ENCODE results near the gene NOTCH3. TPM values are rescaled to one million over a fixed set of nuclear protein-coding genes. Genes with fewer than 3 reads are reported as not detected.

Gene NOTCH3
- total RNA-seq, 1 experiment from 2014 or later, result 164 TPM

DNA sequence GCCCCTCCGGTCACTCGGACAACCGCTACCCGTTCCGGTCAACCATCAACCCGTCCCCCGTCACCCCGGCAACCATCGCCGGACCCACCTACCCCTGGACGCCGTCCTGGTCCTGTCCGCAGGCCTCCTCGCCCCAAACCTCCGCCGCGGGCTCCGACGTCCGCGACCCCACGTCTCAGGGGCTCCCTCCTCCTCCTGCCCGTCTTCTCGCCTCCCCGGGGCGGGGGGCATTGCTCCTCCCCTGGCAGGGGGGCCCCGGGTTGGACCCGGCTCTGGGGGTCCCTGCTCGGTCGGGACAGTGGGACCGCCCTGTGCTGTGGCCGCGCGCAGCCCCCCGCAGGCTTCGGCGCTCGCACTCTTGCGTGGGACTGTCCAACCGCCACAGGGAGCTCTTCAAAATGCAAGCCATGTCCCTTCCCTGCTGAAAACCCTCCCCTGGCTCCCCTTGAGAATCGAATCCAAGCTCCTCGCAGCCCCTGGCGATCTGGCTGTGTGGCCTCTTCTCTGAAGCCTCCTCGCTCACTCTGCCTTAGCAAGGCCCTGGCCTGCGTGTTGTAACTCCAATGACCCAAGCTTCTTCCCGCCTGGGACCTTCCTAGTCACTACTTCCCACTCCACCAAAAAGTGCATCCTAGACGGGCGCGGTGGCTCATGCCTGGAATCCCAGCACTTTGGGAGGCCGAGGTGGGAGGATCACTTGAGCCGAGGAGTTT is 23.0 kb upstream of the NOTCH3 start:
- H3K14ac ChIP-seq (ENCODE audit: insufficient read depth, low read length), result no peak overlapping the region; the same call in 1 of the 2 replicates
- TF ChIP-seq, protein P1, sequence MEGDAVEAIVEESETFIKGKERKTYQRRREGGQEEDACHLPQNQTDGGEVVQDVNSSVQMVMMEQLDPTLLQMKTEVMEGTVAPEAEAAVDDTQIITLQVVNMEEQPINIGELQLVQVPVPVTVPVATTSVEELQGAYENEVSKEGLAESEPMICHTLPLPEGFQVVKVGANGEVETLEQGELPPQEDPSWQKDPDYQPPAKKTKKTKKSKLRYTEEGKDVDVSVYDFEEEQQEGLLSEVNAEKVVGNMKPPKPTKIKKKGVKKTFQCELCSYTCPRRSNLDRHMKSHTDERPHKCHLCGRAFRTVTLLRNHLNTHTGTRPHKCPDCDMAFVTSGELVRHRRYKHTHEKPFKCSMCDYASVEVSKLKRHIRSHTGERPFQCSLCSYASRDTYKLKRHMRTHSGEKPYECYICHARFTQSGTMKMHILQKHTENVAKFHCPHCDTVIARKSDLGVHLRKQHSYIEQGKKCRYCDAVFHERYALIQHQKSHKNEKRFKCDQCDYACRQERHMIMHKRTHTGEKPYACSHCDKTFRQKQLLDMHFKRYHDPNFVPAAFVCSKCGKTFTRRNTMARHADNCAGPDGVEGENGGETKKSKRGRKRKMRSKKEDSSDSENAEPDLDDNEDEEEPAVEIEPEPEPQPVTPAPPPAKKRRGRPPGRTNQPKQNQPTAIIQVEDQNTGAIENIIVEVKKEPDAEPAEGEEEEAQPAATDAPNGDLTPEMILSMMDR (conservative IDR thresholded peaks at IDR 0.05), result no peak
- no peak overlapping the region for H3K23ac ChIP-seq (ENCODE audit: insufficient read length, low read depth, low read length)
- WGBS (ENCODE audit: extremely low coverage, insufficient read length, low lambda C conversion rate), result no CpG with 5 or more reads among the region's 51 CpGs
- Mint-ChIP-seq H3K27ac (peak overlapping the region in 2 of 3 experiments; percentile 25 to 77; a peak in 2 of 7 replicates), H3K36me3 (ENCODE audit: insufficient read depth in 1 of 3, low read depth in 3 of 3) (peaks cover 3 to 15% (median 5%) of the 10 kb centered on the region in 3 experiments; a peak in 4 of 7 replicates), H3K4me1 (peaks cover 12 to 14% of the 10 kb centered on the region in 2 experiments), H3K4me3 (peak overlapping the region; percentile 78 to 79), H3K27me3 (ENCODE audit: low read depth) (peaks cover 5% of the 10 kb centered on the region), H3K9me3 (no peaks in the 10 kb centered on the region)
- H3K56ac ChIP-seq (ENCODE audit: insufficient read length, low read depth, low read length), result no peak overlapping the region
- no peak overlapping the region for H4K5ac ChIP-seq (ENCODE audit: insufficient read length, low read depth, low read length)
- no peak overlapping the region for H3K18ac ChIP-seq (ENCODE audit: insufficient read length, low read depth, low read length)
- H3K27me3 ChIP-seq (ENCODE audit: insufficient read depth, low read length), result no peaks in the 10 kb centered on the region
- H4K20me1 ChIP-seq (ENCODE audit: control insufficient read depth, insufficient read depth, insufficient read length), result no peaks in the 10 kb centered on the region
- peaks cover 14% of the 10 kb centered on the region for H3K23me2 ChIP-seq (ENCODE audit: insufficient read length, low read depth, low read length, poor library complexity, severe bottlenecking)
- H3K79me2 ChIP-seq (ENCODE audit: insufficient read depth, low read length), result no peaks in the 10 kb centered on the region
- H3K4ac ChIP-seq (ENCODE audit: low read depth, low read length), result no peak overlapping the region
- no peaks in the 10 kb centered on the region for H3K4me1 ChIP-seq (ENCODE audit: insufficient read depth, low read length)
- H3T11ph ChIP-seq (ENCODE audit: low read length), result no peak overlapping the region
- no peak overlapping the region for H4K8ac ChIP-seq (replicated peaks; ENCODE audit: insufficient read length, low read depth, low read length)
- H2AK5ac ChIP-seq (ENCODE audit: insufficient read length, low read length), result no peak overlapping the region
- peak overlapping the region; percentile 53 for H3K4me2 ChIP-seq (ENCODE audit: insufficient read depth, insufficient read length, low read length)
- H2BK5ac ChIP-seq (ENCODE audit: insufficient read length, low read length), result no peak overlapping the region
- H3K9me3 ChIP-seq (ENCODE audit: control insufficient read depth, low read depth, low read length), result no peaks in the 10 kb centered on the region
- H3K9ac ChIP-seq (ENCODE audit: extremely low read depth, insufficient read length, low read length), result no peak overlapping the region
- no peak overlapping the region for H3K27ac ChIP-seq (ENCODE audit: insufficient read length, low read depth, low read length)
- no peak overlapping the region for H2AFZ ChIP-seq (ENCODE audit: low read length)
- H2BK120ac ChIP-seq (ENCODE audit: low read depth, low read length, poor library complexity, severe bottlenecking), result no peak overlapping the region
- H3K79me1 ChIP-seq (ENCODE audit: insufficient read depth, low read depth, low read length, poor library complexity, severe bottlenecking), result no peaks in the 10 kb centered on the region
- H2BK12ac ChIP-seq (ENCODE audit: insufficient read length, low read depth, low read length), result no peak overlapping the region
- H2BK15ac ChIP-seq (ENCODE audit: low read depth, low read length), result no peak overlapping the region
- no peak for DNase-seq
- H4K91ac ChIP-seq (ENCODE audit: insufficient read length, low read depth, low read length), result no peak overlapping the region
- H2BK20ac ChIP-seq (ENCODE audit: low read depth, low read length, poor library complexity, severe bottlenecking), result no peak overlapping the region

All from H9 (cell line).